ENCODE data around the gene COQ7. TPM values are rescaled to one million over a fixed set of nuclear protein-coding genes. Genes with fewer than 3 reads are reported as not detected.

Gene COQ7
- total RNA-seq, 4 donors from 2014 or later: 15.1 to 36.2 (median 21.7) TPM

GRCh38 chr16:19119564-19119963 lies 52.1 kb downstream of the COQ7 start:
- H3K27me3 ChIP-seq: no peaks in the 10 kb centered on the region
- no peaks in the 10 kb centered on the region for H3K9me3 ChIP-seq
- peak overlapping the region; percentile 52 to 94 (median 70) for H3K27ac ChIP-seq
- H3K36me3 ChIP-seq: peaks cover 0 to 14% of the 10 kb centered on the region in 2 donors
- intact Hi-C loops (cut with DNase I; ENCODE audit: low total_unique reads) (no loop called here), in situ Hi-C loops (cut with MboI; ENCODE audit: low sequenced_read_pairs in 4 of 4) (no loop called here)
- DNase-seq (no peak), ATAC-seq (no peak)
- H3K4me3 ChIP-seq: peak overlapping the region; percentile 21 to 38 (median 34)
- peaks cover 52 to 59% of the 10 kb centered on the region in 2 donors for H3K4me1 ChIP-seq
- TF ChIP-seq CTCF (IDR thresholded peaks at IDR 0.05 in 4 of 5, conservative IDR thresholded peaks at IDR 0.05 in 1 of 5): no peak
- TF ChIP-seq POLR2A (IDR thresholded peaks at IDR 0.05): no peak

- Histone ChIP-seq H3K27me3 (no peaks in the 10 kb centered on the region), H3K4me3 (no peak overlapping the region), H3K27ac (peak overlapping the region in 2 of 4 donors; percentile 25 to 40), H3K9me3 (no peaks in the 10 kb centered on the region), H3K36me3 (no peaks in the 10 kb centered on the region), H3K4me1 (peaks cover 12 to 20% of the 10 kb centered on the region in 2 donors)
- in situ Hi-C loops (cut with MboI; ENCODE audit: low sequenced_read_pairs in 4 of 4) (no loop called here), intact Hi-C loops (cut with DNase I; ENCODE audit: low total_unique reads) (no loop called here)
- DNase-seq (no peak), ATAC-seq (peak; percentile 43 to 57)
- TF ChIP-seq POLR2A (IDR thresholded peaks at IDR 0.05) (no peak), CTCF (IDR thresholded peaks at IDR 0.05 in 4 of 5, conservative IDR thresholded peaks at IDR 0.05 in 1 of 5) (no peak)
These were observed 56.2 kb downstream of the COQ7 start for GRCh38 chr16:19123535-19124178.

DNA sequence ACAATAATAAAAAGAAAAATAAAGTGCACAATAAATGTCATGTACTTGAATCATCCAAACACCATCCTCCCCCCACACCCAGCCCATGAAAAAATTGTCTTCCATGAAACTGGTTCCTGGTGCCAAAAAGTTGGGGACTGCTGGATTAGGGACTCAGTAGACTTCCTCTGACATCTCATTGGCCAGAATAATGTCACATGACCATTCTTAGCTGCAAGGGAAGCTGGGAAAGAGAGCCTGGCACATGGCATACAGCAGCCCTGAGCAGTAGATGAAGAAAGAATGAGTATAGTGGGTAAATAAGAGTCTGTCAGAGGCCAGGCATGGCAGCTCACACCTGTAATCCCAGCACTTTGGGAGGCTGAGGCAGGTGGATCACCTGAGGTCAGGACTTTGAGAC lies 58.9 kb downstream of the COQ7 start:
- Histone ChIP-seq H3K9me3 (no peaks in the 10 kb centered on the region), H3K4me3 (no peak overlapping the region), H3K27me3 (no peaks in the 10 kb centered on the region), H3K4me1 (peaks cover 8 to 18% of the 10 kb centered on the region in 2 donors), H3K27ac (no peak overlapping the region), H3K36me3 (no peaks in the 10 kb centered on the region)
- no peak for DNase-seq
- TF ChIP-seq CTCF (IDR thresholded peaks at IDR 0.05 in 4 of 5, conservative IDR thresholded peaks at IDR 0.05 in 1 of 5): no peak
- no peak for TF ChIP-seq POLR2A (IDR thresholded peaks at IDR 0.05)
- ATAC-seq: no peak
- in situ Hi-C loops (cut with MboI; ENCODE audit: low sequenced_read_pairs in 4 of 4): no loop called here
- intact Hi-C loops (cut with DNase I; ENCODE audit: low total_unique reads): no loop called here

DNA sequence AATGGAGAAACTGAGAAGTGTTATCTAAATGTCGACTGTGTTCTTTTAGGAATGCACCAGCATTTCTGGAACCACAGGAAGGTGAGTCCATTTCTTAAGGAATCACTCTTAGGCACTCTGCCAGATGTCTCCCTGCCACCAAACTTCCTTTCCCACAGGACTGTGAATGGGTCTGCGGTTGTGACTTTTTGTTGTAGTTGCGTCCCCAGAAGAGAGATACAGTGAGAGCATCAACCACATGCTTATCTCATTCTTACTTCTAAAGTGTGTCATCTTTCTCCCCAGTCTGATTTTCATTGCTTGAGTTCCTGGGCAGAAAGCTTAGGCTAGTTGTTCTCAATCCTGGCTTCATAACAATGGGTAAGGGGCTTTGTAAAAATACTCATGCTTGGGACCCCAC lies 59.8 kb downstream of the COQ7 start:
- Histone ChIP-seq H3K4me3 (no peak overlapping the region), H3K4me1 (peaks cover 14 to 26% of the 10 kb centered on the region in 2 donors), H3K9me3 (no peaks in the 10 kb centered on the region), H3K36me3 (no peaks in the 10 kb centered on the region), H3K27me3 (no peaks in the 10 kb centered on the region), H3K27ac (no peak overlapping the region)
- in situ Hi-C loops (cut with MboI; ENCODE audit: low sequenced_read_pairs in 4 of 4): no loop called here
- no peak for DNase-seq
- no peak for TF ChIP-seq POLR2A (IDR thresholded peaks at IDR 0.05)
- no peak for TF ChIP-seq CTCF (IDR thresholded peaks at IDR 0.05 in 4 of 5, conservative IDR thresholded peaks at IDR 0.05 in 1 of 5)
- intact Hi-C loops (cut with DNase I; ENCODE audit: low total_unique reads): no loop called here
- ATAC-seq: no peak

All from gastrocnemius medialis (tissue), 4 donors.